DMS 273 treated with DMSO at 0.1 percent for 48 hours (cell line): ENCODE results near the gene RAB8A.
"Not testable (repeated sequence)": the region's sequence is repeated elsewhere in the genome, so short reads cannot be mapped to it uniquely, and the experiment has no call there.

Source experiments
- DNase-seq: peaks from one replicate; lab custom pipeline; 2025; lab: John Stamatoyannopoulos, UW

Gene RAB8A

DNA sequence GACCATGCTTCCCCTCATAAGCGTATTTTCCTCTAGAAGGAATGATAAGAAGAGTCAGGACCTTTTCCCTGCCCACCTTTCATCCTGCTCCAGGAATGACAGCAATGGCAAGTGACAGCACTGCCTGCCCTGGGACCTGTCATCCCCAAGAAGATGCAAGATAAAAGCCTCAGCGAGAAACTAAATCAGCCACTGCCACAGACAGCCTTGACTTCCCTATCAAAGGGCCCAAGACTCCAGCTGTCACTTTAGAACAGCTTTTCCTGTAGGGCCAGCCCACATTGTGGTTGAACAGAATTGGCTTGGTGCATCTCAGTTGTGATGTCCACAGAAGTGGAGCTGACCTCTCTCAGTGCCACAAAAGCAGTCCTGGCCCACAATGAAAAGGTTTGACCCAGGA, 1.1 kb downstream of the RAB8A start:
- no peak for DNase-seq

DNA sequence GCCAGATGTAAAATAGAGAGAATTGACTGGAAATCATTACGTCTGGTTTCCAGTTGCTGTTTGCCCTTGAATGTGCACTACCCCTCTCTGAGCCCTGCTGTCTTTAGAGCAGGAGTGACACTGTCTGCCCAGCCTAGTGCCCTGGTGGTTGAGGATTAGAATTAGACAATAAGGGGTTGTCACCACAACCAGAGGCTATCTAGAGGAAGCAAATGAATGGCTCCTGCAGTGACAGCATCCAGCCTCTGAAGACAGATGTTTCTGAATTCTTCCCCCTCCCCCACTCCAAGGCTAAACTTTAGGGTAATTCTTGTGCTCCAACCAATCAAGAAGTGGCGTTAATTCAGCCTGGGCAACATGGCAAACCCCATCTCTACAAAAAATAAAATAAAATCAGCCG, 2.0 kb downstream of the RAB8A start:
- DNase-seq = no peak

DNA sequence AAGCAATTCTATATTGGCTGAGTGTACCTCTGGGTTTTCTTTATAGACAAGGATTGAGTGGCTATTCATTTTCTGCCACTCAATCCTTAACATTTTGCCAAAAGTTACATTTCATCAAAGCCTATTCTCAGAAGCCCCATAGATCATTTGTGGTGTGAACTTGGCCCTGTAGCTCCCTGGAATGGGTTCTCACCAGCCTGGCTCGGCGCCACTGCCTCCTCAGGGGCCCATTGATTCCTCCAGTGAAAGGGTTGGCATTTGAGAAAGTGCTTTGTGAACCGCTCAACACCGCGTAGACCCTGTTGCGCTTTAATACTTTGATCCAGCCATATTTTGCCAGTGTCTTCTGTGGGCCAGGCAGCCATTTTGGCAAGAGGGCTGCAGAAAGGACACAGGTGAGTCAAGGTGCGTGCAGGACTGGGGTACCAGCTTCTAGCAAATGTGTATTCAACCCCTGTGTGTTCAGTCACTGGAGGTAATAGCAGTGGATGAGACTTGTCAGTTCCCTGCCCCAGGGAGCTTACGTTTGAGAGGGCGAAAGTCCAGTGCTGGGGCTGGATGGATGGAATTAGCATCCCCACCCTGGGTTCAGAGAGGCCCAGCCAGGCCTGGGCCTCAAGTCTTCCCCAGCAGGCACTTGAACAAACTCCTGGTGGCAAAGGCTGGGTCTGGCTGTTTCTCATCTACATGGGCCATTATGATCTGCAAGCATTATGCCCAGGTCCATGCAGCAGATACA, 3.8 kb downstream of the RAB8A start:
- DNase-seq = no peak

DNA sequence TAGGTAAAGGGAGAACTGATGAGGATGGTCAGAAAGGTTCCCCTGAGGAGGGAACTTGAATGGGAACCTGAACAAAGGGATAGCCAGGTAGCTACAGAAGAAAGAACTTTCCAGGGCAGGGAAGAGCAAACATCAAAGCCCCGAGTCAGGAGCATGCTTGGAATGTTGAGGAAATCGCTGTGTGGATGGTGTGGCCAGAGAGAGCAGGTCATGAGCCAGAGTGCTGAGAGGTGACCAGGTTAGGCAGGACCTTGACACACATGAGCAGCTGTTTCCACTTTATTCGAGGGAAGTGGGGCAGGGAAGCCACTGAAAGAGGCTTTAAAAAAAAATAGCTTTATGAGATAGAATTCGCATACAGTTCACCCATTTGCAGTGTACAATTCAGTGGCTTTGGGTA, 4.4 kb downstream of the RAB8A start:
- no peak for DNase-seq

DNA sequence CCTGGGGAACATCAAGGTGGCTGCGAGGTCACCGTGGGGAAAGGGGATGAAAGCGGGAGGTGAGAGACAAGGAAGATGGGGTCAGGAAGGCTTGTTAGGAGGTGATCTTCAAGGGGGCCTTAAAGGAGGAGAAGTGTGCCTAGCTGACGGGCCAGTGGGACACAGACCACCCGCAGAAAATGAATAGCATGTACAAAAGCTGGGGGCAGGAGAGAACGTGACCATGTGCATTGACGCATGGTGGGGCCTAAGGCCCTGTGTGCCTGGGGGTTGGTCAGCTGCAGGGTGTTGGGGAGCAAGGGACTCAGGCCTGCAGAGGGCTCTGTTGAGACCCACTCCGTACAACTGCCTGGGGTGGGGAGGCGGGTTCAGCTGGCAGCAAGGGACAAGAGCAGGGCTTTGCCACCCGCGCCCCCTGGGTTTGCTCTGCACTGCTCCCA, 5.9 kb downstream of the RAB8A start:
- DNase-seq = no peak

DNA sequence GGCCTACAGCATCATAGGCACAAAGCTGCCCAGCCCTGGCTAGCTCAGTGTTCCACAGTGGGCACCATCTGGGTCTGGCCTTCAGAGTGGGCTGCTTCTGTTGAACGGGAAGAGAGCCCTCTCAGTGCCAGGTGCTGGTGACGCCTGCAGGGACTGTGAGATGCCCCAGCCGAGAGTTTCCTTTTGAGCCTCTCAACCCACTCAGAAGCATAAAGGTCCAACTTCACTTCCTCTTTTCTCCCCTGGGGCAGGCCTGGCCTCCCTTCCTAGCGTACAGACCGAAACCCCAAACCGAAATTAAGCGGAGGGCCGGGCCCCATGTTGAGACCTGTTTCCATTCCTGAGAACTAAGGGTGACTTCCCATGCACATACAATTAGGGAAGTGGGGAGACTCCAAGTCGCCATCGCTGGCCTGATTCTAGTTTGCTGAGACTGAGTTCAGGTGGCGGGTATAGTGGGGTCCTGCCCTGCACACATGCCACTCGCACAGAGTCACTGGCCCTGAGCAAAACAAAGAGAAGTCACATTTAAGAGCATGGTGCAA, 6.9 kb downstream of the RAB8A start:
- DNase-seq = no peak

DNA sequence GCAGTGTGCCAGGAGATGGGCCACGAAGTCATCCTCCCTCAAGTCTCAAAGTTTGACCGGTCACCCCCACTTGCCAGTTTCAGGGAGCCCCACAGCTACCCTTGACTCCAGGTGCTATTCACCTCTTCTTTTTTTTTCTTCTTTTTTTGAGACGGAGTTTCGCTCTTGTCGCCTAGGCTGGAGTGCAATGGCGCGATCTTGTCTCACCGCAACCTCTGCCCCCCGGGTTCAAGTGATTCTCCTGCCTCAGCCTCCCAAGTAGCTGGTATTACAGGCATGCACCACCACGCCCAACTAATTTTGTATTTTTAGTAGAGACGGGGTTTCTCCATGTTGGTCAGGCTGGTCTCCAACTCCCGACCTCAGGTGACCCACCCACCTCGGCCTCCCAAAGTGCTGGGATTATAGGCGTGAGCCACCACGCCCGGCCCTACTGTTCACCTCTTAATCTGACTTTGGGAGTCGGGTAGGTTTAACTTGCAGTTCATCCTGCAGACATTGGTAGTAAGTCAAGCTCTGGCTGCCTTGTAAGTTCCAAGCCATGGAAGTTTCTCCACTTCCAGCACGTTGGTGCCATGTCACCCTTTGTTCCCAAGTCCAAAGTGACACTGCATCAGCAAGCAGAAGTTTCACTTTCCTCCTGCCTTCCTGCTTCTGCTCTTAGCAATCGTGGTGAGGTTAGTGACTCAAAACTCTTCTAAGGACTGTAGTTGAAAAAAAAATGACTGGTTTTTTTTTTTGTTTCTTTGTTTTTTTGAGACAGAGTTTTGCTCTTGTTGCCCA, 7.6 kb downstream of the RAB8A start:
- DNase-seq = not testable (repeated sequence)

DNA sequence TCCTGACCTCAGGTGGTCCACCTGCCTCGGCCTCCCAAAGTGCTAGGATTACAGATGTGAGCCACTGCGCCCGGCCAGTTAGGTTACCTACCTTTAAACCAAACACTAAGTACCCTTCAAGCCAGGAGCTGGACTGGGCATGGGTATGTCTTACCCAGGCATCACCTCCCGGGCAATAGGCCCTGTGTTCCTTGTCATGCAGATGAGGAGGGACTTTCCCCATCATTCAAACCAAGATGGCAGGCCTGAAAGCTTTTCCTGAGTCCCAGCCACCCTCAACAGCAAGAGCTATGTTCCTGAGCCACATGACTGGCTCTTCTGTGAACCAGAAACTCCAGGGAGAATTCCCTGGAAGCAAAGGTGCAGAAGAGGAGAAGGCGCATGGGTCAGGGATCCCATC, 9.5 kb downstream of the RAB8A start:
- DNase-seq = no peak

DNA sequence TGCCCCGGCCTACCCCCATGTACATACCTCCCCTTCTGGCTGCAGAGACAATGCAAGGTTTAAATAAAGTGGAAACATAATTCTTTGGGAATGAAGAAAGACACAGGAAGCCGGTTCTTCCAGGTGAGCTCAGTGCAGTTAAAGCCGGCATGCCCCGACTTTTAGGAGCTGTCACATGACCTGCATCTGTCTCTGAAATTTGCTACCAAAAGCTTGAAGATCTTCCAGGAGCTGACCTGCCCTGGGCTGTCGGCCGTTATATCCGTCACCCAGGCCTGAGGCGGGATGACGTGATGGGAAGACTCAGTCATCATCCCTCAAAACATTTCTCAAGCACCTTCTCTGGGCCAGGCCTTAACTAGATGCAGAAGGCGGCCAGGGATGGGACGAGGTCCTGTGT, 10.3 kb downstream of the RAB8A start:
- no peak for DNase-seq

DNA sequence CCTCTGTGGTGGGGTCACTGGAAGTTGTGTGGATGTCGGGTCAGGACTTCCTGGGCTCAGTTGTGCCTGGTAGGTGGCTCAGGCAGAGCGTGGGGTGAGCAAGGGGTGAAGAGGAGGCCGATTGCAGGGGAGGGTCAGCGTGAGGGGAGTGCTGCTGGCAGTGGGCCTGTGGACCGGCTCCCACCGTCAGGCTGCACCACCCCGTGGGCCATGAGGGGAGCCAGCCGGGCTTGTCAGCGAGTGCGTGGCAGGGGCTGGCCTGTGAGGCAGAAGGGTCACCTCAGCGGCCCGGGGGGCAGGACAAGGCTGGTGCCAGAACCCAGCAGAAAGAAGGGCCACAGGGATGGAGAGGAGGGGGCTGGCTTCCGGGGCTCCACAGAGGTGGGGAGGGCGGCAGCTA, 13.3 kb downstream of the RAB8A start:
- no peak for DNase-seq

DNA sequence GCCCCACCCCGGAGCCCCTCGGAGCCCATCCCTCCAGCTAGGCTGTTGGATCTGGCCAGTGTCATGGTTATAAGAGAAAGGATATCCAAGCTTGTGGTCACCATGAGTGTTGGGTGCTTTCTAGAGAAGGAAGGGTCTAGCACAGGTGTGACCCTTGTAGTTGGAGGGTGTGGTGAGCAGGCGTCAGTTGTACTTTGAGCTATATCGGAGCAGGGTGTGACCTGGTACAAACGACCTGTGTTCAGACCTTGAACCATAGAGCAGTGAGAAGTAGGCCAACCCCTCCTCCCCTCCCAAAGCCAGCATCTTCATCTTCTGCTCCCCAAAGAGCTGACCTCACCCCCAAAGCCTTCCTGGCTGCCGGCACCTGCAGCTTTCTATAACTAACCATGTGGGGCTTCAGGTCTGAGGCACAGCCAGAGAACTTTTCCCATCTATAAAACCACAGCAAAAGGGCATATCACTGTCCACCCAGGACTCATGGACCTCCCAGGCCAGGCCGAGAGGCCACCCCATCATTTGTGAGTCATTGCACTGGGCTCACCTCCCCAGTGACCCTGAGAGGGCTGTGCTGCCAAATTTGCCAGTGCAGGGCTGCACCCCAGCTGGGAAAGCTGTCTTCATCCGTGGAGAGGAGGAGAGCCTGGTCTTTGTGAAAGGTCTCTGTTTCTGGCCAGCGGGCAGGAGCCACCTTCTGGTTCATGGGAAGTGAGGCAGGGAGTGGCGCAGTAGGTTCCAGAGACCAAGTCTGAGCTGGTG, 14.2 kb downstream of the RAB8A start:
- no peak for DNase-seq

DNA sequence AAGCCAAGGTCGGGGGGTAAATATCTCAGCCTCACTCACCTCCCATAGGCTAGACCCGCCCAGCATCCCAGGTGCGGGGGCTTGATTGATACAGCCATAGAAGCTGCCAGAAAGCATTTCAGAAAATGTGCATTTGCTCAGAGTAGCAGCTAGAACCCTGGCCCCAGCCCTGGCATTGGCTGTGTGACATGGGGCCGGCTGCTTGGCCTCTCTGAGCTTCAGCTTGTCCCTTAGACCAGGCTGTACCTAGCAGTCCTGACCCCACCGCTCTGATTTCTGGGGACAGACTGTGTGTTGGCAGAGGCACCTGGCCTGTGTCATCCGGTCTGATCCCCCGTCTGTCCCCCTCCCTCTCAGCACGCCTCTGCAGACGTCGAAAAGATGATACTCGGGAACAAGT, 15.4 kb downstream of the RAB8A start:
- DNase-seq = no peak

DNA sequence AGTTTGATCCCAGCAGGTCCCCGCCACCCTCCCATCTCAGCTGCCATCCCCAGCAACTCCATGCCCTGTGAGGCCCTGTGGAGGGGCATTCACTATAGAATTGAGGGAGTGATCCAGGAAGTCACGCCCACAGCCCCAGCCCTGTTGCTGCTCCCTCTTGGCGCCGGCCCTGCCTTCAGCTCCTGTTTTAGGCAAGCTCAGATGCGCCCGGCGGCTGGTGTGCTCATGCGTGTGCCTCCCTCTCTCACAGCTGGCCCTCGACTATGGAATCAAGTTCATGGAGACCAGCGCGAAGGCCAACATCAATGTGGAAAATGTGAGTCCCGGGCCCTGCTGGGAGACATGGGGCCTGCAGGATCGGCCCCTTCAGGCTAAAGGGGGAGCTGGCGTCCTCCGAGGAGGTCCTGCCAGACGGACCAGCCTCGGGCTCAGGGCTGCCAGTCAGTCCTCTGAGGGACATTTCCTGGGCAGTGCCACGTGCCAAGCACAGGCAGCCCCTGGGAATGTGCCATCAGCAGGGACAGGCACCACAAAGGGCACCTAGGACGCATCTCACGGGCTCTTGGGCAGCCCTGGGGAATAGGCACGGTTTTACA, 16.2 kb downstream of the RAB8A start:
- no peak for DNase-seq

DNA sequence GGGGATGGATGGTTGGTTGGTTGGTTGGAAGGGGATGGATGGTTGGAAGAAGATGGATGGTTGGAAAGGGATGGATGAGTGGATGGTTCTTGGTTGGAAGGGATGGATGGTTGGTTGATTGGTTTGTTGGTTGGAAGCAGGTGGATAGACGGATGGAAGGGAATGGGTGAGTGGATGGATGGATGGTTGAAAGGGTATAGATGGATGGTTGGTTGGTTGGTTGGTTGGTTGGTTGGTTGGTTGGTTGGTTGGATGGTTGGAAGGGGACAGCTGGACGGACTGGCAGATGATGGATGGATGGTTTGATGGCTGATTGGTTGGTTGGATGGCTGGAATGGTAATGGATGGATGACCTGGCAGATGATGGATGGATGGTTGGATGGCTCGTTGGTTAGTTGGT, 20.0 kb downstream of the RAB8A start:
- no peak for DNase-seq

DNA sequence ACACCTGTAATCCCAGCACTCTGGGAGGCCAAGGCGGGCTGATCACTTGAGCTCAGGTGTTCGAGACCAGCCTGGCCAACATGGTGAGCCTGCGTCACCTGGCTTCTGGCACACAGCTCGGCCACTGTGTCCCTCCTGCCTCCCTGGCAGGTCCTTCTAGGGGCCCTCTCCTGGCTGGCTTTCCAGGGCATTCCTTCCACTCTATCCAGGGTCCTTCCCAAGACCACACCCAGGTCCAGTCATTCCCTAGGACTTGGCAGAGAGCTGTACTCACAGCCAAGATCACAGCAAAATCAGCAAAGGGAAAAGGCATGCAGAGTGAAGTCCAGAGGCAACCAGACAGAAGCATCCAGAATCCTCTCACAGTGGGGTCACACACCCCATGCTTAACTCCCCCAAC, 22.1 kb downstream of the RAB8A start:
- no peak for DNase-seq

DNA sequence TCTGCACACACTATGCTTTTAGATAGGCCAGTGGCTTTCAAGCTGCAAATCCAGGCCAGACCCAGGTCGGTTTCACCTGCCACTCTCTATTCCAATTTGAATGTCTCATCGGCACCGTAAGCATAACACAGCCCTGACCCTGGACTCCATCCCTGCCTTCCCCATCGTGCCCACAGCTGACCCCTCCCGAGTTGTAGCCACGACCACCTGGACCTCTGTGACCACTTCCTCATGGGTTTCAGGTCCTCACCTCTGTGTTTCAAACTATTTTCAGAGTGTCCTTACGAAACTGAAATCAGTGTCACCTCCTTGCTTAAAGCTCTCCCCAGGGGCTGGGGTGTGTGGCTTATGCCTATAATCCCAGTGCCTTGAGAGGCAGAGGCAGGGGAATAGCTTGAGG, 22.8 kb downstream of the RAB8A start:
- DNase-seq = no peak

DNA sequence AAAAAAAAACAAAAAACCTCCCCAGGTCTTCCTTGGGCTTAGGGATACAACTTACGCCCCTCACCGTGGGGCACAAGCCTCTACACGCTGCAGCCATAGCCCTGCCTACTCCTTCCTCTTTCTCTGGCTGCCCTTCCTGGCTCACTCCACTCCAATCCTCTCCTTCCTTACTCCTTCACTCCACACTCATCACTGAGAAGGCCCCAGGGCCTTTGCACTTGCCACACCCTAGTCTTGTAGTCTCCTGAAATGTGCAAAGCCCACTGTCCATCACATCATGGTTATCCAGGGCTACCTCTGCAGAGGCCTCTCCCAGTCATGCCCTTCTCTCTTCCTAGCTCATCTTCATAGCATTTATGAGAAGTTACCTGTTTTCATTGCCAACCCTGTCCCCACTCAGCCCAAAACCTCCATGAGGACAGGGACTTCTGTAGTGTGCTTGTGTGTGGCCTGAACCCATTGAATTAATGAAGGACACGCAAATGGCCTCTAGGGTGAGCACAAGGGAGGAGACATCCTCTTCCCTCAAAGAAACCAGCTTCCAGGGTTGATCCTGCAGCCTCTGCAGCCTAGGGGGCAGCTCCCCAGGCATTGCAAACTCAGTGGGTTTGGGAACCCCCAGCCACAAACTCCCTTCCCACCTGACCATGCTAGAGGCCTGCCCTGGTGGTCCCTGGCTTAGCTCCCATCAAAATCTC, 23.9 kb downstream of the RAB8A start:
- DNase-seq = no peak

DNA sequence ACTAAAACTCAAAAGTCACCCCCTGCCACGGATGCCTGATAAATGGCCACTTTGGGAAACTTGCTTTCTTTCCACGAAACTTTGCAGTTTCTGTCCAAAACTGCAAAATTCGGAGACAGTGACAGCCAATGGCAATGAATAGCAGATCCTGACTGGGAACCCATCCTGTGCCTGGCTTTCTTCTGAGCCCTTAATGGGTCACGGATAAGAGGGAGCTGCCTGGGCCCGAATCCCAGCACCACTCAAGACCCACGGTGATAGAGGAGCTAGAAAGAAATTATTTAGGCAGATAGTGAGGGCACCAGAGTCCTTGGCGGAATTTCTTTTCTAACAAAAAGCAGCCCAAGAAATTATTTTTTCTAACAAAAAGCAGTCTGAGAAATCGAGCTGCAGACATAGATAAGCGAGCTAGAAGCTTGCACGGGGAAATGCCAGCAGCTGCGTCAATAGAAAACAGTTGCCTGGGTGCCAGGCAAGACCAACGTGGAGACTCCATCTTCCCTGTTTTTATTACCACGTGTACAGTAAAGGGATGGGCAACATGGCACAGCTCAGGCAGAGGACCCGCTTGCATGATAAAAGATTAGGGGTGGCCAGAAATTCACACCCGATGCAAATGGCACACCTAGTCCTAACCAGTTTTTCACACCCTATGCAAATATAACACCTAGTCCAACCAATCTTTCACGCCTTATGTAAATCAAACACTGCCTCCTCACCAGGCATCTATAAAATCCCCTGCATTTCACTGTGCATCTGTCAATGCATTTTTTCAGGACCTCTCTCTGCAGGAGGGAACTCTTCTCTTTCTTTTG, 24.7 kb downstream of the RAB8A start:
- no peak for DNase-seq

DNA sequence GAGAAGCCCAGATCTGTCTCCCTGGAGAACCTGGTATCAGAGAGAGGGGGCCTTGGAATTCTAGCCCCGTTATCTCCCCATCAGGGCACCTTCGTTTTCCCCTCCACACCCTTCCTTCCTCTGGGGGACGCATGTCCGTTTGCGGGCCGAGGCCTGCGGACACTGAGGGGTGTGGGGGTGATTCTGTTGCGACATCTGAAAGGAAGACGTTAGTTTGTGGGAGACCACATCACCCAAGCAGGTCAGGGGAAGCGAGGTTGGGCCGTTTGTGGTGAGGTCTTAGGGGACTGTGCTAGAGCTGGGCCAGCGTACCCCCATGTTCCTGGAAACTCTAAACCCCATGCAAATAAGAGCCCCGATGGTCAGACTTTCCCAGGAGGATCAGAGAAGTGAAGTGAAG, 28.1 kb downstream of the RAB8A start:
- no peak for DNase-seq

DNA sequence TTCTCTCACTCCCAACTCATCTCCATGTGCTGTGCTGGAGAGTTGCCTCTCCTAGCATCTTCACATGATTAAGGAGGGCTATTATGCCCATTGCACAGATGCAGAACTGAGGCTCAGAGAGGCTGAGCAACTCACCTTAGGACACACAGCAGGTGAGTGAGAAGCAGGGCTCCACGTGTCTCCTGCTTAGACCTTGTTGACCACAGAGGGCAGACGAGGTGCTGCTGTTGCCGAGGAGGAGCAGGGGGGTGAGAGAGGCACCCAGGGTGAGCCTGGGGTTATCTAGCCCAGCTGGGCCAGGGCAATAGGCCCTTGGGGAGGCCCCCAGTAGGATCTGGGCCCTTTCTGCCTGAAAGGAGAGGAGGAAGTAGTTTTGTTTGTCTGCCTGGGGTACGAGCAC, 29.4 kb downstream of the RAB8A start:
- DNase-seq = no peak
